Endometrium (tissue), 2 donors: Measurements from ENCODE around the gene TRAF1.

ENCODE experiments used
- FAIRE-seq: peaks from 2 replicates; lab custom pipeline; 2012; peaks lifted over from hg19 to GRCh38; lab: Jason Lieb, UNC
- donor health status: control.
- donor health status: control.

TRAF1 gene

DNA sequence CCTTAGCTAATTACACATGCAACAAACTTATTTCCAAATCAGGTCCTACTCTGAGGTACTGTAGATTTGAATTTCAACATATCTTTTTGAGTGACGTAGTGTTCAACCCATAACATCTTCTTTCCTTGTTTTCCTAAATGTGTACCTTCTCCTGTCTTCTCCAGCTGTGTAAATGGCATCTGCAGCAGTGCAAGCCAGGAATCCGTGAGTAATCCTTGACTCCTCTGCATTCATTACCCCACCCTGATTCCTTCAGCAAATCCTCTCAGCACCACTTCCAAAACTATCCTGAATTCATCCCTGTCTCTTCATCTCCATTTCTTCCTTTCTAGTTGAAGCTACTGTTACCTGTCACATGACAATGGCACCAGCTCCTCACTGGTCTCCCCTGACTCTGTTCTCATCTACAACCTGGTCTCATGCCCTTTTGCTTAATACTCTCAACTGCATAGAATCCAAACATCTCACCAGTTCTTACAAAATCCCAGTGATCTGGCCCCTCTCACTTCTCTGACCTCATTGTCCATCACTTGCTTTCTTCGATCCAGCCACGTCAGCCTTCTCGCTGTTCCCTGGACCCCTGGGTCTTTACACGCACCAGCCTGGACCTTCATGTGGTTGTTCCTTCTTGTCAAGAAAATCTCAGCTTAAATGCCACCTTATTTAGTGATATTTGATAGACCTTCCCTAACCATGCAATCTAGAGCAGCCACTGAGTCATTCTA, 14.6 kb upstream of the TRAF1 start:
- FAIRE-seq = no peak

DNA sequence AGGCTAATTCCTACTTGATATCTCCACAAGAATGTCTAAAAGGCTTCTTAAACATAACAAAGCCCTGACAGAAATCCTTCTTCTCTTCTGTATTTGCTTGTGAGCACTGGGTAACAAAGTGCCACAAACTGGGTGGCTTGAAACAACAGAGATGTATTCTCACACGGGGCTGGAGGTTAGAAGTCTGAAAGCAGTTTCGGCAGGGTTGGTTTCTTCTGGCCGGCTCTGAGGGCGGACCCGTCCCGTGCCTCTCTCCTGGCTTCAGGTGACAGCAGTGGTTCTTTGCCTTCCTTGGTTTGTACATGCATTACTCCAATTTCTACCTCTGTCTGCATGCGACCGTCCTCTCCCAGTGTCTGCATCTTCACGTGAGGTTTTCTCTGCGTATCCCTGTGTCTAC, 14.0 kb upstream of the TRAF1 start:
- no peak for FAIRE-seq

DNA sequence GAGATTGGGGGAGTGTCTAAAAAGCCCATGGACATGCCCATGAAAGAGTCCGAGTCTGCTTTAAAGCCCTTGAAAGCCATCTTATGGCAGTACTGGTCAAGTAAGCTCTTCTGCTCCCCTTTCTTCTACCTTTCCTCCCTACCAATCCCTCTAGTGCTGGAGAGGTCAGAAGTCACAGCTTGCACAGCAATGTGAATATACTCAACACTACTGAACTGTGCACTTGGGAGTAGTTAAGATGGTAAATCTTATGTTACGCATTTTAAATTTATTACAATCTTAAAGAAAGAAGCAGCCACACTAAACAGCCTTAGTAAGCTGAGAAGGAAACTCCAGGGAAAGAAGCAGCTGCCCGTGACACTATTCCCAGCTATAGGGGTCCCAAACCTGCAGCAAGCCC, 12.3 kb upstream of the TRAF1 start:
- no peak for FAIRE-seq

DNA sequence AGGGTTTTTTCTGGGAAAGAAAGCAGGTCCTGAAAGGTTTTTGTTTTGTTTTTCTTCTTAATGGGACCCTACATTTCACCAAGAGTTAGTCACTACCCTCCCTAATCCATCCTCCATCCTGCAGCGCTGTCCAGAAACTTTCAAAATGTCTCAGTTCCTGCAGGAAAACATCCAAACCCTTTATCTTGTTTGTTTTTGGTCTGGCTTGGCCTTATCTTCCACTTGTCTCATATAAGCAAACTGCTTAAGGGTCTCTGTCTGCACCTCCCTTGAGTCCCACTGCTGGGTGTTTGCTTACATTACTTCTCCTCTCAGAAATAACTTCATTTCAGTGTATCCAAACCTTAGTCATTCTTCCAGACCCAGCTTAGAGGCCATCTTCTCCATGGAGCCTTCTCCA, 11.0 kb upstream of the TRAF1 start:
- FAIRE-seq = no peak

DNA sequence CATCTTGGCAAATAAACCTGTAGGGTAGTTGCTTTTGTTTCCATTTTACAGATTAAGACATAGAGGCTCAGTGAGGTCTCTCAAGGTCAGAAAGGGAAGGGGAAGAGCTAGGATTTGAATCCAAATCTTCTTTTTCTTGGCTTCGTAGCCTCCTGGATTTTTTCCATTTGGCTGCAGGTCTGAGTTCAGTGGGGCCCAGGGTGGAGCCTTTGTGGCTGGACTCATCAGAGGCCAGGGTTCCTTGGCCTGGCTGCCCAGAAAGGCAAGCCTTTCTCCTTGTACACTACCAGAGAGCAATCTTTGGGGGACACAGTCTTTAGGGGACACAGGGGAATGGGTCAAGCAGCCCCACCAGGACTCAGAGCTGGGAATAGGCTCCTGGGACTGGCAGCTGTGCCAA, 10.5 kb upstream of the TRAF1 start:
- no peak for FAIRE-seq

DNA sequence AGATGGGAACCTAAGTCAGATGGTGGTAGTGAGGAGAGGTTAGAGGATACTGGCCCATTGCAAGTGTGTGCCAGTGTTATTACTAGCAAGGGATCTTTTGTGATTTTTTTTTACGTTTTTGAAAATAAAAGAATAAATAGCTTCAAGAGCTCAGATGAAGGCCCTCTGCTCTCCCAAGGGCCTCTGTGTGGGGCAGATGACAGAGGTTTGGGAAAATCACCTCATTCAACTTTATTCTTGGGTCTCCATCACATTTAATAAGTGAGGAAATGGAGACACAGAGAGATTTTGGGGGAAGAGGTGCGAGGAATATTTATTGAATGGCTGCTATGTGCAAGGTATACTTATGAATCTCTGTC, 10.1 kb upstream of the TRAF1 start:
- no peak for FAIRE-seq

DNA sequence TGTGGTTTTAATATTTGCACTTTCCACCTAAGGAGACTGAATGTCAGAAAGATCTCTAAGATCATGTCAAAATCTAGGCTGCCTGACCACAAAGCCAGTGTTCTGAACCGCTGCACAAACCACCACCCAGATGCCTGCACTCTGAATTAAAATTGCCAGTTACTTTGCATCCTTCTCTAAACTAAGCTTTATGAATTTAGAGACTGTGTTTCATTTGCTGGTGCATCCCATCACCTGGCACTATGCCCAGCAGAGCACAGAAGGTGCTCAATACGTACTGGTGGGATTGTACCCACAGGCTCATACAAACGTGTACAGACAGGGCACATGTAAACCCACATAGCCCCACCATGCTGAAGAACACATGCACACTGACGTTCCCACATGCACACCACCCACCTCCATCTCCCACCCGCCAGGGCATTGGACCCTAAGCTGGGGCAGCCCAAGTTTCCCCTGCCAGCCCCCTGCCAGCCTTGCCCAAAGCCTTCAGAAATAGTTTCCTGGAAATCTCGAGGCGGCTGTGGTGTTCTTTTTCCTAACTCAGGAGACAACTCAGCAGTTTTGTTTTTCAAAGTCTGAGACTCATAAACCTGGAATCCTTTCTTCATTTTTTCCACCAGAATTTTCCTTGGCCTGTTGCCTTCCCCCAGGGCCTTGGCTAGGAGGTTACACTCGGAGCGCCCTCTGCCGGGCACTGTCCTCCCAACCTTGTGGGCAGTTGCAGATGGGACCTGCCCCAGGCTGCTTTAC, 9.6 kb upstream of the TRAF1 start:
- peak; percentile 61 for FAIRE-seq

DNA sequence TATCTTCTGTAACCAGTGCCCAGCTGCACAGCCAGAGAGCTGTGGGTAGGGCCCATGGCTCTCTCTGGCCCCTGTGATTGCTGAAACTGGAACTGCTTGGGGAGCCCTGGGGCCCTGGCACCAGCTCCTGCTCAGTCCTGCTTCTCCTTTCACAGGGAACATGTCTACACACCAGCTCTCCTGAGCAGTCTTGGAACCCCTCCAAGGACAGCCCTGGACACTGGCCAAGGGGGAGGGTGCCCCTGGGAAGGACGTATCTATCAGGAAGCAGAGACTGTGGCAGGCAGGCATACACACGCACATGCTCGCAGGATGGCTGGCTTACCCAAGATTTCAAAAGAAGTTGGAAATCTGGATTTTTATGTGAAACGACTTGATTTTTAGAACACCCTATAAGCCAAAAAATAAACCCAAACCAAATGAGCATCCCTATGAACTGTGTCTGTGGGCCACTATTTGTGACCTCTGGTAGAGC, 8.8 kb upstream of the TRAF1 start:
- no peak for FAIRE-seq

DNA sequence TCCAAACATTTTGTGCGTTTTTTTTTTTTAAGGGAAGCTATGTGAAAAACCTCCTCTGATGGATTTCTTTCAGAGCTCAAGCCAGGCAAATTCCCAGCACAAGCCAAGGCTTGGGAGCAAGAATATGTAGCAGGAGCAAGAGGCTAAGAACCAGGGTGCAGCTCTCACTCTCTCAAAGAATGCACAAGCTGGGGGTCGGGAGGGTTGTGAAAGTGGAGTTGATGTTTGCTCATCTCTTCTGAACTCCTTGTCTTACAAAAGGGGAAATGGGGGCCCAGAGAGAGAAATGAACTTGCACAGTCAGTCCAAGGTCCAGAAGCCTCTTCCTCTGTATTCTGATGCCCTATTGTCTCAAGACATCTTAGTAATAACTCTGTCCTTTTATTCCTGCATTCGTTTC, 7.7 kb upstream of the TRAF1 start:
- FAIRE-seq = no peak

DNA sequence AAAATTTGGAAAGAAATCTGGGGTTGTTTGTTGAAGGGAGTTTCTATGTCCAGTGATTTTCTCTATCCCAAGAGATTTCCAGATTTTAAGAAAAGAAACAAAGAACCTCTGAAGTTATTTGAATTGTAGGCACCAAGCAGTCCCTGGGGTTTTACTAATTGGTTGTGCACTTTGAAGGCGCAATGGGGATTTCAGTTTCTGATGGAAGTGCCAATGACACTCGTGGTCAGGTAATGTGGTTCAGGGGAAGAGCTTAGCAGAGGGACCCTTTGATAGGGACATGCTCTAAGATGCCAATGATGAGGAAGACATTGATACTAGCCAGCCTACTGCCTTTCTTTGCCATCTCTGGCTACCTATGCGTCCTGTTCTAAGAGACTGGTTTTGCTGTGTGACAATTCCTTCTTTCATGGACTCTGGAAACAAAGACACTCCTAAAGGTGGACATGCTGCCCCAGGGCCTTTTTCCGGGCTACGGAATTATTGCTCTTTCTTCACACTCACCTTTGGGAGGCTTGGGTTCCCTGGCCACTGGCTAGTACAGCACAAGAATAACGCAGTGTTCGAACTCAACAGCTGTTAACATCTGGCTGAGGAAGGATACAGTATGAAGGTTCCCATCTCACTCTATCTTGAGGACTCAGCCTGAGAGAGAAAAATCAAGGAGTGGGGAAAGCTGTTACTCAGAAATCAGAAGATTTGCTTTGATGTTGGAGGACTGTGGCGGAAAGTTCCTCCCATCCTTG, 6.9 kb upstream of the TRAF1 start:
- no peak for FAIRE-seq

DNA sequence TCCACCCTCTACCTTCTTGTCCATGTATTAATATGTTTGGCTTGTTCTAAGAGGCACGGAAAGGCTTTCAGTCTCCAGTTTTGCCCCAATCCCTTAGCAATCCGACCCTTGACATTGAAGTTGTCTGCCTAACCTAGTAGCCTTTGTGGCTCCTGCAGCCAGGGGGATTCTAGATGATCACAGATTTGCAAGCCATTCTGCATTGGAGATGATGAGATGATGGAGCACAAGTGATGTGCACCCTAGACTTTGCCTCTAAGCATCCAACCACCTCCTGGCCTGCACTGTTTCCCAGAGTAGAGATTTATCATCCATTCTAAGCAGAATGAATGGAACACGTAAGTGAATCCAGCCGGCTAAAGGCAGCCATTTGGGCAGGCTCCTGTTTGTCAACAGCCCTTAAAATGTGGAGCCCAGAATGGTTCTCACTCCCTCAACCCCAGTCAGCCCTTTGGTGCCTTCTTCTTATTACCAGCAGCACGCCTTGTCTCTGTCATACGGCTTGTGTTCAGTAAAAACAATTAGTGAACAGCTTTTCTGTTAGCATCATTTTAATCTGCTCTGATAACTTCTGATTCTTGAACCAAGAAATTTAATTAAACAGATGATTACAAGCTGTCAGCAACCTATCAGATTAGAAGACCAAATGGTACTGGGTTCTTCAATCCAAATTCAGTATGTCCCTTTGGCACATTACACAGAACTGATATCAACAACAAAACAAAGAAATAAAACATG, 5.7 kb upstream of the TRAF1 start:
- no peak for FAIRE-seq

DNA sequence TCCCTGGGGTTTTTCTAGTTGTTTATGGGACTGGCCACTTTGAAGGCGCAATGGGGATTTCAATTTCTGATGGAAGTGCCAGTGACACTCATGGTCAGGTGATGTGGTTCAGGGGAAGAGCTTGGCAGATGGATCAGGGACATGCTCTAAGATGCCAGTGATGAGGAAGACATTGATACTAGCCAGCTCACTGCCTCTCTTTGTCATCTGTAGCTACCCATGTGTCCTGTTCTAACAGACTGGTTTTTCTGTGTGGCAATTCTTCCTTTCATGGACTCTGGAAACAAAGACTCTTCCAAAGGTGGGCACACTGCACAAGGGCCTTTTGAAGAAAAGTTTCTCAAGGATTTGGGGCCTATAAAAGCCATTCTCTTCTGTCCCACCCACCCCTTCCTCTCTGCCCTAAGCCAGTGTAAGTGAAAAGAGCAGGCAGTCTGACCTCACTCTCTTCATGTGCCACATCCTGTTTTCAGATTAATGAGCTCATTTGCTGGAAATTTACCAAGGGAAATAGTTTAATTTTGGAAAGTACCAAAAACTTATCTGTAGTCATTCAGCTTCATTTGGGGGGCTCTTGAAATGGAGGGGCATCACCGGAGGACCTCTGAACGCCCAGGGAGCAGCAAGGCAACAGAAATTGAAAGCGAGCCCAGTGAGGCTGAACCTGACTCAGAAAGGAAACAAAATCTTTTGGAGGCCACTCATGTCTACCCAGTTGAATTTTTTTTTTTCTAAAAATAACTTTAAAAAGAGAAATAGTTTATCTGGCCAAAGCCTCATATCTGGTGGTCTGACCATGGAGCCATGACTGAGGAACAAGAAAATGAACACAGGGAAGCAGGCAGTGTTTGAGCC, 4.9 kb upstream of the TRAF1 start:
- no peak for FAIRE-seq

DNA sequence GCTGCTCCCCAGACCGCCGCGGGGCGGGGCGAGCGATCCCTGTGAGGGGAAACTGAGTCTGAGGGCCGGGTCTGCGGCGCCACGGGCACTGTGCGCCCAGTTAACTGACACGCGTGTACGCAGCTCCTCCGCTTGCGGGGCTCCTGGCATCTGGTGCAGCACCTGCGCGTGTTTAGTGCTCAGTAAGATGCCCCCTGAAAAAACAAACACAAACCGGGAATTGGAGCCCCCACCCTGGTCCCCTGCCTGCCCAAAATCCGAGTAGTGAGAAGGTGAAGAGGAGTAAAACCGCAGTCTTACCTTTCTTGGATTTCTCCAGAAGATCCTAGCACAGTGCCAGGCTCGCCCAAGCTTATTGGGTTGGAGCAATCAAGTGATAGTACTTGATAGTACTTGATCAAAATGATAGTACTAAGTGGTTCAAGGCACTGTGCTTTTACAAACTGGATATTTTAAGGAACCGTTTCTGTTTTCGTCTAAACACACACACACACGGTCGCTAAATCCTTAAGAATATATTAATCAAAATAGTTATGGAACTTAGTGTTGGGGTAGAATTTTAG, 2.7 kb upstream of the TRAF1 start:
- FAIRE-seq = no peak

DNA sequence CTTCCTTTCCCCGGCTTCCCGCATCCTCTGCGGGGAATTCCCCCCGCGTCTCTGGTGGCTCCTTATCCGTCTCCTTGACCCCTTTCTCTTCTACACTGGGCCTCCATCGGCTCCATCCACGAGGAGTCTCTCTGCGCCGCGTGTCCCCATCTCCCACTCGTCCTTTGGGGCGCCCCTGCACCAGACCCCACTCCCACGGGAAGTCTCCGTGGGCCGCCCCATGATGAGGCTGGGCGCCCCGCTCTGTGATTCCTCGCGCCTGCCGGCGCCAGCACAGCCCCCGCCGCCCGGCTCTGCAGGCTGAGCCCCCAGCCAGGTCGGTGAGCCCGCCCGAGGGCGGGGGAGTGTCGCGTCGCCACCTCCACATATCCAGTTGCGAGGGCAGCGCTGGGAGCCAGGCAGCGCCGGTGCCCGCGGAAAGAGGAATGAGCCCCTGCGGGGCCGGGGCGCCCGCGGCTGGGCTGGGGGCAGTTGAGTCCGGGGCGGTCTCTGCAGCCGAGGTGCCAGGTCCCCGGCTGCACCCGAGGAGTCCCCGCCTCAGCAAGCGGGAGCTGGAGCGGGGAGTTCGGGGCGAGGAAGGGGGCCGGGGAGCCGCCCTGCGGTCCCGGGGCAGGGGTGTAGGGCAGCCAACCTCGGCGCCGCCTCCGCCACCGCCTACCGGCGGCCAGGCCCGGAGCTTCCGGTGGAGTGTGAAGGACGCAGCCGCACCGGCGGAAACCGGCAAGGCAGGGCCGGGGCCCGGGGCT, 2.1 kb upstream of the TRAF1 start:
- no peak for FAIRE-seq

DNA sequence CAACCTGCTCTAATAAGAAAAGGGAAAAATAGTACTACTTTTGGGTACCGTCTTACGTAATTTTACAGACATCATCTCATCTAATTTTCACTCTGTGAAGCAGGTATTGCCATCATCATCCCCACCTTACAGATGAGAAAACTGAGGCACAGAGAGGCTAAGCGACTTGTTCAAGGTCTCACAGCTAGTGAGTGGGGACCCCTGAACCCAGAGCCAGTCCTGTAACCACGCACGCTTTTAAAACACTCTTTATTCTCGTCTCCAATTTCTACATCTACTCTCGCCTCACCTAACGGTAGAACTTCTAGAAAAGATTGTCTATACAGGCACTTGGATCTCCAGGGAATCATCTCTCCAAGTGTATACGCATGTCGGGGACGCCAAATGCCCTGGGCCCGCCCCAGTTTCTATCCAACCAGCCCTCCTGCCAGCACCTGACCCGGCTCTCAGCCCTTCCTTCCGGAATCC, 1.5 kb upstream of the TRAF1 start:
- no peak for FAIRE-seq

DNA sequence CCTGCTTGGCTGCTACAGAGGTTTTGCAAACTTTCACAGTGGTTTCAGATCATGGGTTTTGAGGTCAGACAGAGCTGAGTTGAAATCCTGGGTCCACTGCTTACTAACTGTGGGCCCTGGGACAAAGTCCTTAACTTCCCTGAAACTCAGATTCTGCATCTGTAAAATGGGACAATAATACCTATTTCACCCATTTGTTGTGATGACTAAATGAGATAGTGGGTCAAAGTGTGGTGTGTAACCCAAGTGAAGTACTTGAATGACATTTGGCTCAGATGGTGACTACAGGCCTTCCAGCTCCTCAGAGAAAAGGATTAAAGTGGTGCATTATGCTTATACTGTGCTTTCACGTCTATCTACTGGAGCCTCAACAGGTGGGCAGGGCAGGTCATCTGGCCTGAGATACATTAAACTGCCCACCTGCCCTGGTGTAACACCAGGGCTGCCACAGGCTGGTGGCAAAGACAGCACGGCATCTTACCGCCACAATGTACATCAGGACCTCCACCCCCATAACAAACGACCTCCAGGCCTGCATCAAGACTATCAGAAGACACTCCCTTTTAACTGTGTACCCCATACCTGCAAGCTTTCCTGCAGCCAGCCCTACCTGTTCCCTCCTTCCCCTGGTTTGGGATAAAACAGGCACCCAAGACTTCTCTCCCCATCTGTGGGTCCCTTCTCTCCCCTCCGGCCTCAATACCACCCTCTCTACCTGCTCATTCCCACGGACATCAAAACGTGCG, 846 bp upstream of the TRAF1 start:
- FAIRE-seq = no peak

DNA sequence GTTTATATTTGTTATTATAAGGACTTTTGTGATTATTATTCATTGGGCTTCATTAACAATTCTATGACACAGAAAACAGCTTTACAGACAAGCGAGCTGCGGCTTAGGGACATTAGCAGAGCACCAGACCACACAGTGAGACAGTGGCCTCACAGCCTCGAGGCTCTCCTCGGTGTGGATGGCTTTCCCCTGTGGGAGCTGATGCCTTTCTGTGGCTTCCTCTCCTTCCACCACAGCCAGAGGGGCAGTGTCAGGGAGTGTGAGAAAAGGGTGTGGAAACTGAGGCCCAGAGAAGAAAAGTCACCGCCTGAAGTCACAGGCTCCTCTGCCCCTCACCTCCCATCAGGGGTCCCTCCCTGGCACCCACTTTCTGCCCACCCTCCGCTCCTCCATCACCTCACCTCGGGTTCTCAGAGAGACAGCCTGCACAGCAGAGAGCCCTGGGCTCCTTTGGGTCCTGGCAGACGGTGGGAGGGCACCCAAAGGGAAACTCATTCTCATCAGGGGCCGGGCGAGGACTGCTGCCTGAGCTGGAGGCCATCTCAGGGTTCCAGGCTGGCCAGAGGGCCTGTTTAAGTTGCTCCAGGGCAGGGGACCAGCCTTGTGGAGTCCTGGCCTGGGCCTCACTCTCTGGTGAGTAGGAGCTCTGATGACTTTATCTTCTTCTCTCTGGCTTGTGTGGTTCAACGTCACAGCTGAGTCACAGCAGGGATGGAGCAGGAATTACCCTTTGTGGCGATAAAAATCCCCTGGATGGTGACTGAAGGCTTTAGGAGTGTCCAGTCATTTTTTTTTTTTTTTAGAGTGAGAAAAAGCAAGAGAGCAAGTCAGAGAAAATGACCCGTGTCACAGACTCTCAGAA, 830 bp downstream of the TRAF1 start:
- FAIRE-seq = no peak

DNA sequence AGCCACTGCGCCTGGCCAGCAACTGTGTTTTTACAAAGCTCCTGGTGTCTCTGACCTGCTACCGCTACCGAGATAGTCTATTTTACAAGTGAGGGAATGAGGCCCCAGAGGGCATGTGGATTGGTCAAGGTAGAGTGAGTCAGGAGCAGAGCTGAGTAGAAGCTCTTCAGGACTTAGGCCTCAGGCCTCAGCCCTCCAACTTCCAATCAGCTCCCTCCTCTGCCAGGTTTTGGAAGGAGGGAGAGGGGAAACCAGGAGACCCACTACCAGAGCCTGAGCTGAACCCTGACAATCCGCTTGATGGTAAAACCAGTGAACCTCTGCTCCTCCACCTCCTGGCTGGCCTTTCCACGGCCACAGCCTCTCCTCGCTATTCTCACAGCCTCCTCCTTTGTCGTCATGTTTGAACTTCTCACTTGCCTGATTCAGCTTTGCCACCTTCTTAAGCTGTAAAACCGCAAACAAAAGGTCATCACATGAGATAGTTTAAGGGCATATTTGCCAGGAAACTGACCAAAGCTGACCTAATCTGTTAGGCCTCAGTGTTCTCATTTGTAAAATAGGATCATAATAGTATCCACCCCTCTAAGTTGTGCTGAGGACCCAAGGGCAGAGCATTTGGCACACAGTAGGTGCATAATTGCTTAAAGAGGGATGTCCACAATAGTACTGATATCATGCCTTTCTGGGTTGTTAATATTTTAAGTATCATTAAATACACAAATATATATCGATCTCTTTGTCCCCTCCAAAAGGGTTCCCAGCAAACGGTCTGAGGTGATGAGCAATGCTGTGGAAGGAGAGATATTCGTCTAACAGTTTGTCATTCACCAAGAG, 1.7 kb downstream of the TRAF1 start:
- FAIRE-seq = no peak
